ENCODE results near the gene ITPR2.
"Not testable (repeated sequence)": the region's sequence is repeated elsewhere in the genome, so short reads cannot be mapped to it uniquely, and the experiment has no call there.

Gene ITPR2

DNA sequence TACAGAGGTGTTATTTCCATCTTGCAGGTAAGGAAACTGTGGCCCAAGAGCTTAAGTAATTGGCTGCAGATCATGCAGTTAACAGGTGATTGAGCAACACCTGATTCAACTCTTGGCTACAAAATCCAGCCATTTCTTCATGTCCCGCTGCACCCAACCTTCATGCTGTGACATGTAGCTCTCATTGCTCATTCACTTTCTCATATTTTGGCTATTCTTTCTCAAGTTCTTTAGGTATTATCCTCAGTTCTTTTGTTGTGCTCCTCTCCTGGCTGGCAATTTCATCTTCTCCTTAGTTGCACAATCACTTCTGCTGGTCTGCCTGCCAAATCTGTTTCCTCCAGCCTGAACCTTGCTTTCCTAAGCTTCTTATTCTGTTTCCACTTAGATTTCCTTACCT is 336.8 kb downstream of the ITPR2 start:
- DNase-seq = no peak

DNA sequence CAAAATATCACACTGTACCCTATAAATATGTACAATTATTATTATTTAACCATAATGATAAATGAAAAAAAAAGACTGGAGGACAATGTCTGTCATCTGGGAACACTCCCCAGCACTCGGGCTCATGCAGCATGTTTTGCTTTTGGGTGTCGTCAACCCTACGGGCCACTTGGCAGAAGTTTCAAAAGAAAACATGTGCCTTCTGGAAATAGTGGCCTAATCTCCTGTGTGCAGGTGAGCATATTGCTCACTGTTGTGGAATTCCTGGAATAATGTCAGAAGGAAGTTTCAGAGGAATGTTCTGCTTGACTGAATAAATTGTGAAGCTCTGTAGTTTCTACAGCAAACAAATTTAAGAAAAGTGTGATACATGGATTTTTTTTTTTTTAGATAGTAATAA is 339.3 kb downstream of the ITPR2 start:
- DNase-seq = no peak

DNA sequence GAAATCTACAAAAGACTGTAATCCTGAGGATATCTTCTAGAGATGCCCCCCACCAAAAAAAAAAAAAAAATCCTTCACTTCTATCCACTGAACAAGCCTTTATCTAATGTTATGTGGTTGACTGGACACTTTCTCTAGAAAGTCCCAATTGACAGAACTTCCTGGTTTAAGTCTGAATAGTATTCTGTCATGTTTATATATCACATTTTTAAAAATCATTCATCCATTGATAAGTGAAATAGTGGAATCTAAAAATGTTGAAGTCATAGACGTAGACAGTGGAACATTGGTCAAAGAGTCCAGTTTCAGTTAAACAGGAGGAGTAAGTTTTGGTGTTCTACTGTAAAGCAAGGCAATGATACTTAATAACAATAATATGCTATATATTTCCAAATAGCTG is 340.6 kb downstream of the ITPR2 start:
- no peak for DNase-seq

DNA sequence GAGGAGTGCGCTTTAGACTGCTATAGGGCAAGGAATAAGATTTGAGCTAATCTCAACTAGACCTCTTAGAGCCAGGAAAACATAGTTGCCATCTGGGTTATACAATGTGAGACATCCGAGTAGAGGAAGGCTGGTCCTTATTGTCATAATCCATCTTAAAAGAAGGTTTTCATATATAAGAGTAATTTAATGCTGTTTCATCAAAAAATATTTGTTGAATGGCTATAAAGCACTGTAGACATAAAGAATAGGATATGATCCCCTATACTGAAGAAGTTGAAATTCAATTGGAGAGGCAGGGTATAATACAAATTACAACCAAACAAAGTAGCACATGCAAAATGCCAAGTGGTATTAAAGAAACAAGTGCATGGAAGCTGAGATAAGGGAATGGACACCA is 343.1 kb downstream of the ITPR2 start:
- no peak for DNase-seq

DNA sequence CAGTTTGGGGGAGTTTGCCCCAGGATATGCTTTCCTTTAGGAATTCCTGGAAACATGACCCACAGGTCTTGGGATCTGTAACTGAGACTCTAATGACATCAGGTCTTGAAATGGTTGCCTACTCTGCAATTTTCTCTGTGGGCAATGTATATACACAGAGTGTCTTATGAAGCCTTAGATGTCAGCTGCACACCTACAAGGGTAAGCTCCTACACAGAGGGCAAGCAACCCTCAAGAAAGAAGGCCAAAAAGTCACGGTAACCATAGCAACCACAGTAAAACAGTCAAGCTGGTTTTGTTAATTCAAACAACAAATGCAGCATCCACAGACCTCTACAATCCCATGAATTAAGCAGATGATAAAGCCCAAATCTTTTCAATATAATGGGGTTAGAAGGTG is 344.6 kb downstream of the ITPR2 start:
- DNase-seq = no peak

DNA sequence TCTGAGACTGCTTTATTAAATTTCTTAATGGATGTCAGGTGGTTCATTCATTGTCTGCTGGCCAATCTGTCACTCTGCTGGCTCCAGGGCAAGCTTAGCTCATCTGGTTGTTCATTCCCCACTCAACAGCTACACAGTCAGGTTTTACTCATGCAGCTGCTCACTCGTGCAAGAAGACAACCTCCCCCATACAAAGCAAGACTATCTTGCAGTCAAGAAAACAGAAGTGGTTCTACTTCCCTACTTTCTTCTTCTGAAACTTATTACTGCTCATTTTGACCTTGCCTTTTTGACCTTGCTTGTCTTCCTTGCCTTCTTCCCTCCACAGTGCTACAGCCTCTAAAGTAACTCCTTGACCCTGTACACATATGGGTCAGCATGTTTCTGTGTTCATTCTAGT is 359.7 kb downstream of the ITPR2 start:
- DNase-seq = peak; percentile 80 to 92 (median 87)

DNA sequence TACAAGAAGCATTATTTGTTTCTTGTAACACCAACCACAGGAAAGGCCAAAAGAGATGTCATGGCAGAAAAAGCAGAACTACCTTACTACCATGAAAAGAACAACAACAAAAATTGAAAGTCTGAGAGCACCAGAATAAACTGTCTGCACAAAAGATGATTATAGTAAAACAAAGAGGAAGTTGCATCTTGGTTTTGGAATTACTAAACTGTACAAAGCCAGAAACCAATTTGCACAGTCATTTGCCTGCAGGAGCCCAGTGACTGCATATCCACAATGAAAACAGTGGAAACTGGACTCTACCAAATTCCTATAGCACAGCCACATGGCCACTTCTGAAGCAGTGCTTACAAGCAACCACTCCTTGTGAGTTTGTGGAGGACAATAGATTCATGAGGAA is 361.4 kb downstream of the ITPR2 start:
- DNase-seq = peak; percentile 71 to 93 (median 87)

DNA sequence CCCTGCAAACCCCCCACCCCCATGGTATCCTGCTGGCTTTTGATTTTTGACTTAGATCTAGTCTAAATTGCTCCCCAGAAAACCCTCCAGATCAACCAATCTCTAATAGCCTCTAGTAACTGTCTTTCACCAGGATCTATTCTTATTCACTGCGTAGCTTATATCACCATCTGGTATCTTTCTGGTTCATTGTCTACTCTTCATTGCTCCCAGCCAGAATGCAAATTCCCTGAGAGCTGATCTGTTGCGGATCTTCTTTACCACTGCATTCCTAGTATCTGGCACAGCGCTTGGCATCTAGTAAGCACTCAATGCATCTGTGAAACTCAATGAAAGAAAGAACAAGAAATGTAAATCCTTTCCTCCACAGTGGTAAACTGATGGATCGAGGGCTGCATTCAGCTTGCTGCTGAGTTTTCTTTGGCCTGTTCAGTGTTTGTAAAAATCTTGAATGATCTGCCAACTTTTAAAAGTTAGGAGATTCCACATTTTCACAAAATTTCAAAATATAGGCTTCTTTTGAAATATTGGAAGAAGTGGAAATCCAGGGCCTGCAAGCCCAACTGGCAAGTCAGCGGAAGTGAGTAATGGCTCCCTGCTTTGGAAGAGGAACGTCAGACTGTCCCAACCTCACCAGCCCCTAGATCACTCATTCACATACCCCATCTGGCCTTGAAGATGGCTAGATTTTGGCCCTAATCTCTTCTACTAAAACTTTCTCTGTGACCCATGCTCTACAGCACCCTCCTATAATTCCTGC is 363.4 kb downstream of the ITPR2 start:
- peak; percentile 66 to 88 (median 70) for DNase-seq

DNA sequence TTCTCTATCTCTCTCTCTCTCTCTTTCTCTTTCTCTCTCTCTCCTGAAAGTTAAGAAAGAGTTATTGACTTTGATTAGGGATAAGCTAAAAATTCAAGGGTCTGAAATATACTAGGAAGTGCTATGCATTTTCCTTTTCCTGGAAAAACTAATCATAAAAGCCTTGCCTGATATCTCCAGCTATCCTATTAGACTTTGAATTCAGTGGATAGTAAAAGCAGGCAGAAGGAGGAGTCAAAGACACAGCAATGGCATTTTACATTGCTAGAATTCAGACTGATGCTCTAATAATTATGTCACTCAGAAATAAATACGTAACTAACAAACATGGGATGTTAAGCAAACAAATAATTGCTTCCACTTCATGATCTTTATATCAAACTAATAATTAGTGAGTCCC is 365.6 kb downstream of the ITPR2 start:
- no peak for DNase-seq

DNA sequence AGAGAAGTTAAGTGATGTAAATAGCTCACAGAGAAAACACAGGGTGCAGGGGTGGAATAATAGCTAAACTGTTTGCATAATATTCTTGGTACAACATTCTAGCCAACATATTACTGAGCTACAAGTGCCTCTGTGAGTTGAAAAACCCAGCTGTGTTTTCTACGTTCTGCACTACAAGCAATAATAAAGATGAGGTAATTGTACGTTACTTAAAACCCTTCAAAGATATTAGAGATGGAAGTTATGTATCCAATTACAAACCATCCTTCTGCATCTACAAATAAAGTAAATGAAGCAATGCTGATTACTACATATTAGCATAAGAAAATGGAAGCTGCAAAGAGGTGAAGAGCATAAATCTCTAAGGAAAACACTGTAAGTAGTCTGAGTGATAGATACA is 366.3 kb downstream of the ITPR2 start:
- DNase-seq = no peak

DNA sequence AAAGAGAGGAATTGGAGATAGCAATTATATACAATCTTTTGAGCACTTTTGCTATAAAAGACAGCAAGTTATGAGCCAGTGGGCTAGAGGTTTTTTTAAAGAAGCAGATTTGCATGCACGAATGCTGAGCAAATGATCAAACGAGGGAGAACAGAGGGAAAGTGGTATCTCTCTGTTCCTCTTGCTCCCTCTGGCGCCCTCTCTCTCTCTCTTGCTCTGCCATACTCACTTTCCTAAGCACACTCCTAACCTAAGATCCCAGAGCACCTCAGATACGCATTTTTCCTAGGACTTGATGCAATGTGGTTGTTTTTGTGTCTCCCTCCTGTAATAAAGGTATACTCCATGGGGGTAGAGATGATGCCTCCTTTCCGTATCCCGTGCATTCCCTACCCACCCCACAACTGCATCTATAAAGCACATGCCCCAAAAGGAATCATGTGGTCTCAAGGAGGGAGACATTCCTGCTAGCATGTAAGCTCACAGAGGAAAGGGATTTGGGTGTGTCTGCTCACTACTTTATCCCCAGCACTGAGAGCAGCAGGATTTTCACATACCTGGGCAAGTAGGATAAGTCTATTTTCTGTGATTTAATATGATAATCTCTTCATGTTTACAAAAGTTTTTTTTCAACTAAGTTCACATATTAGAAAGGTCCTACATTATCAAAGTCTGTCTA is 367.4 kb downstream of the ITPR2 start:
- DNase-seq = no peak

DNA sequence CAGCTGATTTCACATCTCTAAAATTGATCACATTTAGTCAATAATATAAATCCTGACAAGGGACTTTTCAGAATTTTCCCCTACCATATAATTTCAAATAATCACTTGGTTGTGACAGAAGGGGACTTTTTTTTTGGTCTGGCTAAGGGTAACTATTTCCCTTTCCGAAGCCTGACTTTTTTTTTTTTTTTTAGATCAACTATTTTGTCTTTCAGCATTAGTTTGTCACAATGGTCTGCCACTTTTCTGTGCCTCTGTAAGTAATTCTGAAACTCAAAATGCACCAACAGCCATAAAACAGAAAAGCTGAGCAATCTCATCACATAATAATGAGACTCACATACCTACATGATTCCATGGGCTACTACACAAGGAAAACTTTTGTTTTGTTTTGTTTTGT is 371.2 kb downstream of the ITPR2 start:
- DNase-seq = peak; percentile 28 to 66 (median 32)

DNA sequence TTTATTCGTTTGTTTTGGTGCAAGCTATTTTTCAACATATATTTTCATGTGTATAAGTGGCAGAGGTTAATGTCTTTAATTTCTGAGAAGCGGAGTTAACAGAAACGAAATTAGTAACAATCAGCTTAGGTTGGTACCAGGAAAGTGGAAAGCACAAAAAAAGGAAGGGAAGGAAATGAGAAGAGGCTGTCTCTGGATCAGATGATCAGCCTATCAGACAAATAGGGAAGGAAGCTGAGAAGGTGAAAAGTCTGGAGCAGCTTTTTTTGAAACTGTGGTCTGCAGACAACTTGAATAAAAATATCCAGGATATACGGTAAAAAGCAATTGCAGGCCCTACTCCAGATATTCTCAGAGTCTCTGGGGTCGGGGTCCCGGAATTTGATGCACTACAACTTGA is 372.6 kb downstream of the ITPR2 start:
- DNase-seq = peak in 1 of 3 donors; percentile 5

DNA sequence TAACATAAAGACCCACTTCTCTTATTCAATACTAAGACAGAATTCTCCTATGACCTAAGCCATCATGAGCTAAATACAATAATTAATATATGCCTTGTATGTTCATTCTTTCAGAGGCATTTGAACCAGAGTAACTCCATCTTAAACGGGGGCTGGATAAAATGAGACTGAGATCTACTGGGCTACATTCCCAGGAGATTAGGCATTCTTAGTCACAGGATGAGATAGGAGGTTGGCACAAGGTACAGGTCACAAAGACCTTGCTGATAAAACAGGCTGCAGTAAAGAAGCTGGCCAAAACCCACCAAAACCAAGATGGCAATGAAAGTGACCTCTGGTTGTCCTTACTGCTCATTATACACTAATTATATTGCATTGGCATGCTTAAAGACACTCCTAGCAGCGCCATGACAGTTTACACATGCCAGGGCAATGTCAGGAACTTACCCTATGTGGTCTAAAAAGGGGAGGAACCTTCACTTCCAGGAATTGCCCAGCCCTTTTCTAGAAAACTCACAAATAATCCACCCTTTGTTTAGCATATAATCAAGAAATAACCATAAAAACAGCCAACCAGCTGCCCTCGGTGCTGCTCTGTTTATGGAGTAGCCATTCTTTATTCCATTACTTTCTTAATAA is 376.9 kb downstream of the ITPR2 start:
- no peak for DNase-seq

DNA sequence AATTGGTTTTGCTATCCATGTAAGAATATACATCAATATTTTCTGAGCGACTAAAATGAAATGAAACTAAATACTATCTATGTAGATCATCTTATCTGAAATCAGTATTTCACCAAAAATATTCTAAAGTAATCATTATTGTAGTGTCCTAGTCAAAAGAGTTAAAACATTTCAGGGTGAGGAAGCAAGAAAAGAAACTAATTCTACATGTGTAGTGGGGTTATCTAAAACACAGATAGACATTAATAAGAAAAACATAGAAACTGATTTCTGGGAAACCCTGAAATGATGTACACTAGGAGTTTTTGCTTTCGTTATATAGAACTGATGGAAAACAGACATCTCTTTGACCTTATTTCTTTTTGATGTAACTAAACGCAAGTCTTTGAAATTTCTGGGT is 379.7 kb downstream of the ITPR2 start:
- DNase-seq = no peak

DNA sequence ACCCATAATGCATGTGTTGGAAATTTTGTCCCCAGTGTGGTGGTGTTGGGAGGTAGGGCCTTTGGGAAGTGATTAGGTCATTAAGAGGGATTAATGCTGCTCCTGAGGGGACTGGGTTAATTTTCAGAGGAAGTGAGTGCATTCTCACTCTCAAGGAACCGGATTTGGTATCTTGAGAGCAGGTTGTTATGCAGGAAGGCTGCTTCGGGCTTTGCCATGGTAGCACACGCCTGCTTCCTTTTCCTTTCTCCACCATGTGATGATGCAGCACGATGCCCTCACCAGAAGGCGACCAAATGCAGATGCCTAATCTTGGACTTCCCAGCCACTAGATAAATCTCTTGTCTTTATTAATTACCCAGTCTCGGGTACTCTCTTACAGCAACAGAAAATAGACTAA is 380.5 kb downstream of the ITPR2 start:
- DNase-seq = peak; percentile 45 to 63 (median 47)

DNA sequence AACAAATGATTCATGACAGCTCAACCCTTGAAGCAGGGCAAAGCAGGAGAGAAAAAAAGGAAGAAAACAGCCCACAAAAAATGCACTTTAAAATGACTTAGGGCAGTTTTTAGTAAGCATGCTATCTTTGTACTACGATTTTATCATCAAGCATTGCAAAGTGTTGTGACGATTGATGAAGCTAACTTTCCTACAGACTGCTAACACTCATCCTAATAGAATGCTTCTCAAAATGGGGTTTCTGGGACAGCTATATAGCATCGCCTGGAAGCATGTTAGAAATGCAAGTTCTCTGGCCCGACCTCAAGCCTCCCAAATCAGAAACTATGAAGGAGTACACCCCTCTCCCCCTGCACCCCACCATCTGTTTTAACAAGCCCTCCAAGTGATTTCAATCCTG is 381.2 kb downstream of the ITPR2 start:
- DNase-seq = no peak

DNA sequence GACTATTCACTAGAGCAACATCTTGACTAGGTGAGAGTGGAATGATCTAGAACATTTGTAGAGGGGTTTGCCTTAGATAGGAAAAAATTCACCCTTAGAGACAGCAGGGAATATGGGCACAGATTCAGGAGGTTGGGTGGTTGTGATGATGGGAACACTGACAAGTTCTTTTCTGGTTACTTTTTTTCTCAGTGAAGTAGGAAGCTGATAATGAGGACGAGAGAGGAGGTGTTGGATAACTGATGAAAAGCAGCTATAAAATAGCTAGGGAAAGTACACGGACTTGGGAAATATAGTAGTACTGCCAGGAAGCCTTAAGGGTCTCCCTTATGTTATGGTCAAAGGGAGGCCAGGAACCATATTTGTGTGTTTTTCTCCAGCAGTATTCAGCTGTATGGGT is 387.1 kb downstream of the ITPR2 start:
- DNase-seq = no peak

DNA sequence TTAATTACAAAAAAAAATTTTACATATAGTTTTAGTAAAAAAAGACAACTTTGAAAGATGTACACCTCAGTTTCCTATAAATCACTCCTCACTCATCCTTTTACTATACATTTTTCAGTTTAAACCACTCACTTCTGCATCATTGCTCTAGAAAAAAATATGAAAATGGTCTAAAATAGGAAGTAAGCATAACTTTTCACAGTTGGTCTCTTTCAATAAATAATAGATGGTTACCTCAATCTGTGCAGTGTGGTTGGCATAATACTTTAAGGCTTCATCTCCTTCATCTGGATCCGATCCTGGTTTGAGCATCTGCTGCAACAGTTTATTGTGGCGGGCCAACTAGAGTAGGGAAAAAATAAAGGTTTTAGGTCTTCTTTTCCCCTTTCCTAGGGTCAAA is 389.7 kb downstream of the ITPR2 start:
- DNase-seq = no peak

DNA sequence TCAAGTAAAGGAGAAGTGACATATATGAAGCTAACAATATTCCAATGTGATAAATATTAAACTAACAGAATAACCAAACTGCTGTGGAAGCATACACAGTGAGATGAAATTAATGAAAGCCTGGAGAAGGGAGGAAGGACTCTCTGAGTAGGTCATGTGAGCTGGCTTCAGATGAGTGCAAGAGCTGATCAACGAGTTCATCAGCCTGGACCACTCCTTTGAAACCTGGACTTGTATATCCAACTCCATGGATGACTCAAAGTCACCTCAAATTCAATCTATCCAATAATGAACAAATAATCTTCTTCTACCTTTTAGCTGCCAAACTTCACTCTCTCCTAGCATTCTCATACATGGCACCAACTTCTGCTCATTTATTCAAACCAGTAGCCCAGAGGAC is 391.6 kb downstream of the ITPR2 start:
- no peak for DNase-seq

DNA sequence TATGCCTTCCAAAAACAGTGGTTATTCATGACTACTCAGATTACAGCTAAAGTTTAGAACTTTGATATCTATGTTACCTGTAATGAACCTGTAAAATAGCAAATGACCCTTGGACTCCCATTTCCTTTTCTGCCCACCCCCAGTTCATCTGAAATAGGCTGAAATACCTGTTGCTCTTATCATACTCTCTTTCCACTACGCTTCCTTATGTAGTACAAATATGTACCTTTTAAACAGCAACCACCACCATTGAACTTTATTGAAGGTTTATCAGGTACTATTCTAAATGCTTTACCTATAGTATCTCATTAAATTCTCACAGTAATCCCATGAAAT is 398.0 kb downstream of the ITPR2 start:
- DNase-seq = no peak

DNA sequence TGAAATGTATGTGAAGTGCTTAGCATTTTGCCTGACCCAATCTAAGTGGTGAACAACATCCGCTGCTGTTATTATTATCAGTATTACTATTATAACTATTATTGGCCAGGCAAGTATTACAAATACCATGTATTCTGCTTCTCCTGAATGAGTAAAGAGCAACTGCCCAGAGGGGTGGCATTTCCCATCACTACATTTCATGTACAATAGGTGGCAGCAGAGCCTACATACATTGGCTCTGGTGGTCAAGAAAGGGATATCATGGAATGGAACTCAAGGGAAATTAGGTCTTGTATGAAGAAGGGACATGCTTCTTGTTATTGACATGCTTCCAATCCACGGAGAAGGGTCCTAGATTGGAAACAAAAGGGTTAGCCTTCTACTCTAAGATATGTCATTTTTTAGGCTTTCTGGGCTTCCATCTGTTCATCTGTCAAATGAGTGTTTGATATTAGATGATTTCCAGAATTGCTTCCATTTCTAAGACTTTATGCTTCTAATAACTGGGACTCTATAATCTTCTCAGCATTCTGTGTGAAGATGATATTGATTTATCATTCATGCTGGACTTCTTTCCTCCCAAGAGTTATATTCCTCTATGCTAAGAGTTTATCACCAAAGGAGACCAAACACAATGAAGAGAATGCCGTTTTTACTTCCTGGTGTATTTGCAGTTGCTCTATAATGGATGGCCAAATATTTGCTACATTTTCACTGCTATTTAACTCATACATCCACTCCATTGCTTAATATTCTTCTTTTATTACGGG is 398.5 kb downstream of the ITPR2 start:
- DNase-seq = peak; percentile 68 to 77 (median 73)

DNA sequence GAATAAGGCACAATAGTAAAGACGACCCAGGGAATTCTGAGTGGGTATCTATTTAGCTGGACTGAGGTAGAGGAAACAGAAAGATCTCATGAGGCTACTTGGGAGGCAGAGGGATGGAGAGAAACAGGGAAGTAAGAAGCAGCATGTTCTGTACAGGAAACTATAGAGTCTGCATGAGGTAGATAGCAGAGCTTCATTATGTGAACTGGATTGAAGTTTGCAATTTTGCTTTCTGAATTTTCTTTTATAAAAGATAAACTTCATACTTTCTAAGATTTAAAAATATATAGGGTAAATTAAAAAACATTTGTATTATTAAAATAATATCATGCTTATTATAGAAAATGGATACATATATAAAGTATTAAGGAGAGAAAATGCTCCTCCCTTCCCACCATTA is 399.3 kb downstream of the ITPR2 start:
- not testable (repeated sequence) for DNase-seq

DNA sequence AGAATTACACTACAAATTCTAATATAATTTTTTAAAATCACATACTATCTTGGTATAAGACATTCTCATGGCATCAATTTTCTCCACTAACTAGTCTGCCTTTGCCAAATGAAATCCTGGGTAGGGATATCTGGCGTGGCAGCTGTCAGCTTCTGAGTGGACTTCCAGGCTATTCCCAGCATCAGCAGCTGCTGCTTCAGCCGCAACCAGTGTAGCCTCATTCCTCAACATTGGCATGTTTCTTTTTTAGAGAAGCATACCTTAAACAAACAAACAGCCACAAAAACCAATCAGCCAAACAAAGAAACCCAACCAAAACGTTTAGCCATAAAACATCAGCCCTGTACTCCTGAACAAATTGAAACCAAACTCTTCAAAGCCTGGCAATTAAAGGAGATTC is 401.8 kb downstream of the ITPR2 start:
- no peak for DNase-seq

Data from suppressor macrophage treated with lipopolysaccharide for 1 hour (primary cell).